GM18511 (cell line): ENCODE data around the gene COX5B.
"Not testable (repeated sequence)": the region's sequence is repeated elsewhere in the genome, so short reads cannot be mapped to it uniquely, and the experiment has no call there.

Experiments used
- ATAC-seq: cut with Tn5 transposase; IDR thresholded peaks from one replicate; pipeline ENCODE4 v1.9.1; 2021; ENCODE audit warnings: mild to moderate bottlenecking, moderate library complexity; ENCODE audit not compliant: unreplicated experiment

The COX5B gene

GRCh38 chr2:97645695-97646629 is at the start of gene COX5B:
Gene COX5B (plus strand): TSS chr2:97646062. CDS start chr2:97646087, 25 bp downstream.
- ATAC-seq: peak; percentile 98

- ATAC-seq: not testable (repeated sequence)
Observed at GRCh38 chr2:97596180-97596579, 49.7 kb upstream of the COX5B start.

- not testable (repeated sequence) for ATAC-seq
Observed at GRCh38 chr2:97601537-97601936, 44.3 kb upstream of the COX5B start.

DNA sequence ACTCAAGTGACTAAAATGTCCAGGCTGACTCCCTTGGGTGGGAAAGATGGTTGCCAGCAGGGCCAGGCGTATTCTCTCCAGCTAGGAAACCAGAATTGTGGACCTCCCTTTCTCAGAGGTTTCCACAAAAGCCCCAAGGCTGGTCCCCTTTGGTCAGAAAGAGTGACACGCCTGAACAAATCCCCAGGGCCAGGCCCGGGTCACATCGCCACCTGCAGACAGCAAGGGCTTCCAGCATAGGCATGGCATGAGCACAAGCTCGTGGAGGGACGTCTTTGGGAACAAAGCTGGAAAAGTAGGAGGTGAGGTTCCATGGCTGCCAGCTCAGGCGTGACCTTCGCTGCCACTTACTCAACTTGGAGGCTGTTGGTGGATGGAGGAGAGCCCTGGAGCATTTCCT is 40.8 kb upstream of the COX5B start:
- peak; percentile 60 for ATAC-seq

- ATAC-seq: not testable (repeated sequence)
Observed at GRCh38 chr2:97605524-97606339, 40.1 kb upstream of the COX5B start.

- not testable (repeated sequence) for ATAC-seq
Observed at GRCh38 chr2:97608745-97609144, 37.1 kb upstream of the COX5B start.

DNA sequence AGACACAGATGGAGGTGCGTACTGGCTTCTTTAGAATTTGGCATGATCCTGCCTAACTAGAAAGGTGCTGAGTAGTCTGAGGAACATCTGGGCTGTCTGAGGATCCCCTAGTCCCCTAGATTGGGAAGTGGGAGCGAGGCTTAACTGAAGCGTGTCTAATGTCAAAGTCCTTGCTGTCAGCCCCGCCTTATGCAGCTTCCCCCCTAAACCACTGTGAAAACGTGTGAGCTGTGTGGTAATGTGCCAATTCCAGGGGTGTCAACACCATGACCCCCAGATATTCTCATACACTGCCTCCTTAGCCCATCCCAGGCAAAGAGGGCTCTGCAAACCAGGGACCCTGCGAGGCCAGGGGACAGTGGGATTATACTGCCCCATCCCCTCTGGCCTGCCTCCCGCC is 34.0 kb upstream of the COX5B start:
- not testable (repeated sequence) for ATAC-seq

DNA sequence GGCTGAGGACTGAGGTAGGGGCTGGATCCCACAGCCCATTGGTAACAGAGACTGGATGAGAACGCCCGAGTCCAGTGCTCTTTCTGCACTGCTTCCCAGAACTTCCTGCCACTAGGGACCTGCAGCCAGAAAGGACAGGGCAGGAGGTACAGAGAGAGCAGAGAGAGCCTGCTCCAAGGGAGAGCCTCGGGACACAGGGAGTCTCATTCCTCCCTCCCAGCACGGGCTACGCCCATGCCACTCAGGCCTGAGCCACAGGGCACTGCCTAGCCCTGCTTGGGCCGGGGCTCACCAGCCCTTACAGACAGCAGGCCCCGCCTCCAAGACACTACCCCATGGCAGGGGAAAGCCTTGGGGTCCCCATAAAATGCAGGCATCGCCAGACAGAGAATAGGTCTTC is 30.1 kb upstream of the COX5B start:
- ATAC-seq: not testable (repeated sequence)

- ATAC-seq: no peak
Observed at GRCh38 chr2:97617911-97618310, 28.0 kb upstream of the COX5B start.

- ATAC-seq: not testable (repeated sequence)
Observed at GRCh38 chr2:97618939-97619827, 26.7 kb upstream of the COX5B start.

DNA sequence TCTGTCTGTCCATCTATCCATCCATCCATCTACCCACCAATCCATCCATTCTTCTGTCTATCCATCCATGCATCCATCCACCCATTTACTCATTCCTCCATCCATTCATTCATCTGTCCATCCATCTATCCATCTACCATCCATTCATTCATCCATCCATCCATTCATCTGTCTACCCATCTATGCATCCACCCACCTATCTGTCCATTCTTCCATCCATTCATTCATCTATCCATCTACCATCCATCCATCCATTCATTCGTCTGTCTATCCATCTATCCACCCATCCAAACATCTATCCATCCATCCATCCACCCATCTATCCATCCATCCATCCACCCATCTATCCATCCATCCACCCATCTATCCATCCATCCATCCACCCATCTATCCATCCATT is 25.4 kb upstream of the COX5B start:
- not testable (repeated sequence) for ATAC-seq

GRCh38 chr2:97622976-97623375 is 22.9 kb upstream of the COX5B start:
- ATAC-seq: not testable (repeated sequence)

DNA sequence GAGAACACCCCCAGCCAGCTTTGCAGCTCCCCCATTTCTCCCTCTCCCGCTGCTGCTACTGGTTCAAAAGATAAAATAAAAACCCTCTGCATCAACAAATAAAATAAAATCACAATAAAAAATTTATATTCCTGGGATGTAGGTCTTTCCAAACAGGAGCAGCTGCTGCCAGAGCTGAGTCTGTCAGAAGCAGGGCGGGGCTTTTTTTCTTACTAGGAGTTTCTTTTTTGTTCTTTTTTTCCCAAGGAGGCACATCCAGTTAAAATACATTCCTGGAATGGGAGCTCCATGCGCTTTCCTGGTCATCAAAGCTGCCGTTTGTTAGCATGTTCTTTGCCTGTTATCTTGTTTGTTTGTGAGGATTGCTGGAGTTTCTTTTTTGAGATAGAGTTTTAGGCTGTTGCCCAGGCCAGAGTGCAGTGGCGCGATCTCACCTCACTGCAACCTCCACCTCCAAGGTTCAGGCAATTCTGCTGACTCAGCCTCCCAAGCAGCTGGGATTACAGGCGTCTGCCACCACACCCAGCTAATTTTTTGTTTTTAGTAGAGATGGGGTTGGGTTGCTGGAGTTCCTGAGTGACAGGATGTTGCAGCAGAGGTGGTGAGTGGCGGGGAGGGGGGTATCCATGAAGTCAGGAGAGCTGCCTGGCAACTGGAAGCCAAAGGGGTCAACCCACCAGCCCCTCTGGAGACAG is 20.4 kb upstream of the COX5B start:
- not testable (repeated sequence) for ATAC-seq

GRCh38 chr2:97626049-97626430 is 19.8 kb upstream of the COX5B start:
- not testable (repeated sequence) for ATAC-seq

DNA sequence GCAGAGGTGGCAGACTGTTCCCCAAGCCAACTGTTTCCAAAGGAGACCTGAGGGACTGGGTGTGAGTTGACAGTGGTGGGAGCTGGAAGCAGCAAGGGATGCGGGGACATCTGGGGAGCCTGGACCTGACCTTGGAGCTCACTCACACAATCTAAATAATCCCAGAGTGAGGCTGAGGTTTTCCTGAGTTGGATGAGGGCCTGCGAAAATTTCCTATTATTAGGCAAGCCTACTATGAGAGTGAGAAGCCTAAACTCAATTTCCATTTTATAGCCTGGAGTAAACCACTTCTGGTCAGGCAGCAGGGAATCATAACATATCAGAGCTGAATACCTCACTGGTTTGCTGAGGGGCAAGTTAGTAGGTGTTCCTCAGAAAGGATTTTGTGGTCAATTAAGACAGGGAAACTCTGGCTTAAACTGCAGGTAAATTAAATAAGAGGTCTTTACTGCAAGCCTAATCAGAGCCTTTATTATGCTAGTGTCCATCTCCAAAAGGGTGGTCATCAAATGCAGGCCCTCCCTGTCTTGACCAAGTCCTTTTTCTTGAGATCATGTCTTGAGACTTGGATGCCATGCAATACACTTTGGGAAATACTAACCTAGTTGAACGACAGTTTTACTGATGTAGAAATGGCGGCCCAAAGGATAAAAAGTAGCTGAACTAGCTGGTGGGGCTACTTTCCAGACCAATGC is 1.7 kb upstream of the COX5B start:
- ATAC-seq: no peak

DNA sequence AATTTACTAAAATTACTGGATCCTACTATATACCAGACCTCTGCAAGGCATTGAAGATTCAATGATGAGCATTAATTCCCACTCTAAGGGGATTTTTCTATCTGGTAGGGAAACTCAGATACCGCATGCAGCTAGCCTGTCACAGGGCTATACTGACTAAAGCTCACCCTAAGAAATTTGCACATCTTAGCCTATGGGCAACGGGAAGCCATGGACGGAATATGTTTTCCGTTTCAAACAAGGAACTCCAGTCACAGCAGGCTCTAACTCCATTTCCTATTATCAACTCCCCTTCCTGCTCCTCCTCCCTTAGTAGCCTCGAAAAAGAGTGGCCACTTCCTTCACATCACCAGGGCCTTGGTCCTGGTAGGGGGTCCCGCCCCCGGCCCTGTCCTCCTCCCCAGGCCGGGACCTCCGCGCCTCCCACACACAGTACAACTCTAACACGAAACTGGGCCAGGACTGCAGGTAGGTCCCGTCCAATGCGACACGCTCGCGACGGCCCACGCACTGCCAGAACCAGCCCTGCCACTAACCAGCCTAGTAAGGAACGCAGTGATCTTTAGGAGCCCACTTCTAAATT is 659 bp upstream of the COX5B start:
- ATAC-seq: peak; percentile 42

GRCh38 chr2:97646977-97647376 is 1.1 kb downstream of the COX5B start:
- no peak for ATAC-seq

DNA sequence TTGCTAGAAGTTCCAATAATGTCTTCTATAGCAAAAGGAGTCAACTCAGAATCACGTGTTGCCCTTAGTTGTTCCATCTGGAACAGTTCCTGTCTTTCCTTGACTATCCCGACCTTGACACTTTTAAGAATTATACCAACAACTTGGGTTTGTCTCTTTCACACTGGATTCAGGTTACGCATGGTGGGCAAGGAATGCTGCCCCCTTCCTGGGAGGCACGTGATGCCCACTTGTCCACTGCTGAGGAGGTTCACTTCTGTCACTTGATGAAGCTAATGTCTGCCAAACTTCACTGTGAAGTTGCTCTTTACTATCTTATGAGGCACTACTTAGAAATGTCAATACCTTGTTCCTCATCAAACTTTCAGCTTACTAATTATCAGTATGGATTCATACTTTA is 5.3 kb downstream of the COX5B start:
- no peak for ATAC-seq

GRCh38 chr2:97653473-97653872 is 7.6 kb downstream of the COX5B start:
- no peak for ATAC-seq
